ENCODE measurements around the gene SLC2A8.

- TF ChIP-seq POLR2A (IDR thresholded peaks at IDR 0.05) (no peak), CTCF (IDR thresholded peaks at IDR 0.05) (no peak)
These were observed 26.0 kb upstream of the SLC2A8 start for GRCh38 chr9:127370672-127371648.
